GM19397 (cell line): Measurements from ENCODE around the gene KIF13A.

Experiments
- ATAC-seq: cut with Tn5 transposase; IDR thresholded peaks from one replicate; pipeline ENCODE4 v1.9.1; 2021; ENCODE audit warnings: mild to moderate bottlenecking, moderate library complexity; ENCODE audit not compliant: unreplicated experiment

The KIF13A gene

GRCh38 chr6:17730078-17730704, 257.2 kb downstream of the KIF13A start:
- no peak for ATAC-seq

GRCh38 chr6:17729223-17730077, 258.0 kb downstream of the KIF13A start:
- ATAC-seq: no peak

GRCh38 chr6:17728551-17729222, 258.7 kb downstream of the KIF13A start:
- ATAC-seq: no peak

DNA sequence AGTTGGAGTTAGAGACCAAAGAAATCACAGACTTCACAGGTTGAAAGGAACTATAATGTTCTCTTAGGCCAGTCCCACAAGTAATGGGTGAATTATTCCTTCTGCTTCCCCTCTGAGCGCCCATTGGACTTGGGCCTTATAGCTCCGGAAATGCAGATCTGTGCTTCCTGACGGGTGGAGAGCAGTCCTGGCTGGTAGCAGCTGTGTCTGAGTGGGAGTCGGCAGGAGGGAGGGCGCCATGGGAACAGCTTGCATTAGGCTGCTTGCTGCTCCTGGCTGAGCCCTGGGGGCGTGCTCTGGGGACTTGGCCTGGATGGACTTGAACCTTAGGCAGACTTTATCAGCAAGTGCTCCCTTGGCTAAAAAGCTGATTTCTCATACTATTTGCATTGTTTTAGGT, 262.4 kb downstream of the KIF13A start:
- ATAC-seq: no peak

GRCh38 chr6:17724341-17724740, 263.1 kb downstream of the KIF13A start:
- no peak for ATAC-seq

- ATAC-seq: no peak
These were observed 265.8 kb downstream of the KIF13A start for GRCh38 chr6:17721671-17722070.

DNA sequence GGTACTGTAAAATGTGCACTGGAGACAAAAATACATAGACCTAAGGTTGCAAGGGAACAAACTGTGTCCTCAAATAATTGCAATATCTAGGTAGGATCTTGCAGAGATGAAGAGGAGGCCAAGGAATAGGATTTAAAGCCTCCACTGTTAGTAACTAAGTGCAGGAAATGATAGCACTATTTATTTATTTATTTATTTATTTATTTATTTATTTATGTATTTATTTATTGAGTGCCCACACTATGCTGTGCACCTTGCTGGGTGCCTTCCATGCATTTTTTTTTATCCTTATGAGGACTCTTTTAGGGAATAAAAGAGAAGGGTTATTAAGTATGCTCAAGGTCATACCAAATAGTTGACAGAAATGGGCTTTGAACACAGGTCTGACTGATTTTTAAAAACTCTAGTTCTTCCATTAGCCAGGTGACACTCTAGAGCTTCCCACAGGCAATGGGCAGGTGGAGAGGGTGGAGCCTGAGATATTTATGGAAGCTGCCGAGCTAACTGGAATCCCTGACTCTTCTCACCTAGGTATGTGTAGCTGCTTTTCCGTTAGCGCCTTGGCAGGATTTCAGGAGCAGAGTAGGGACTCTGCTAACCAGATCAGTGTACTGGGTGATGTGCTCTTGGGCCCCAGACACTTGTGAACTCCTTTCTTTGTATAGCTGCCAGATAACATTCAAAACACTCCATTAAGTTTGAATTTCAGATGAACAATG, 268.0 kb downstream of the KIF13A start:
- ATAC-seq: no peak

GRCh38 chr6:17716221-17716620, 271.2 kb downstream of the KIF13A start:
- no peak for ATAC-seq

DNA sequence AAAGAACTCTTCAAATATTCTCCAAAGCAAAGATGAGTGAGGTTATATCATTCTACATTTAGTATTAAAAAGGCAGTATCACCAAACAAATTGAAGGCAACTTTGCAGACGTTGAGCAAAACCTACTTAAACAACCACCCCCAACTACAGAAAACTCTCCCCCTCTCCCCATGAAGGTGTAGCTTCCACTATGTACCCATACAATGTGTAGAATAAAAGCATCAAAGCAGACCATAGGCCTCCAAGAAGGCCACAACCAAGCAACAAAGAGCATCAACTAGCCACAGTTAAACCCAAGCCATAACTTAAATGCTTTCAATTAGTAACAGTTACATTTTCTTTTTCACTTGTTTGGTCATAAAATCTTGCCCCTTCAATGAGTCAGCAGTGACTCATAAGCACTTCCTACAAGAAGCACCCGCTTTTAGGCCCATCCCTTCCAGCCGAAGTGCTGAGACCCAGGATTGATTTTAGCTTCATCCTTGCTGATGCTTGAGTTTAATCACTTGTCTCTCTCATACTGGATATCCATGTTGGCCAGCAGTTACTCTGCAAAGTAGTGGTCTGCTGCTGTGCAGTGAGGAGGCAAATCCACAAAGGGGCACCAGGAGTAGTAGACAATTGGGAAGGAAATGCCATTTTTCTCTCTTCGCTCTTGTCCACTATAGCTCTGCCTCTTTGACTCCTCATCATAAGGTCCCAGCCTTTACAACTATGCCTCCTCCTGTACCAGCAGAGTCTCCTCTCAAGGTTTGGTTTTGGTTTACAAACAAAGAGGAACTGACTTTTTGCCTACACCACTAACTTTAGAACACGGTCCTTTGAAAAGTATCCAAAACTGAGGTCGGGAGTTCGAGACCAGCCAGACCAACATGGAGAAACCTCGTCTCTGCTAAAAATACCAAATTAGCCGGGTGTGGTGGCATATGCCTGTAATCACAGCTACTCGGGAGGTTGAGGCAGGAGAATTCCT, 272.3 kb downstream of the KIF13A start:
- peak; percentile 65 for ATAC-seq

GRCh38 chr6:17714177-17714576, 273.3 kb downstream of the KIF13A start:
- no peak for ATAC-seq

DNA sequence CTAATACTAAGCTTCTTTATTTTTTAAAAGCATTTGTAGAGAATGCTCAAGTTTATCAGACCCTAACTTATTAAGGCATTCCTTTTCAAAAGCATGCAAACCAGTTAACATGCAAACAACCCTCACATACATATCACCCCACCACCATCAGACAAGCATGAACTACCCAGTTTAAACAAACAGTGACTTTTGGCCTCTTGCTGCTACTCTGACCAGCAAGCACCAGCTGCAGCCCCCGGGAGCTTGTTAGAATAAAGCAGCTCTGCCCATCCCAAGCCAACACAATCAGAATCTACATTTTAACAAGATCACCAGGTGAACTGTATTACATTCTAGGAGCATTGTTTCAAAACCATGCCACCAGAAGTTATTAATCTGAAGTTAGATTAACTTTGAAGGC, 274.9 kb downstream of the KIF13A start:
- no peak for ATAC-seq

DNA sequence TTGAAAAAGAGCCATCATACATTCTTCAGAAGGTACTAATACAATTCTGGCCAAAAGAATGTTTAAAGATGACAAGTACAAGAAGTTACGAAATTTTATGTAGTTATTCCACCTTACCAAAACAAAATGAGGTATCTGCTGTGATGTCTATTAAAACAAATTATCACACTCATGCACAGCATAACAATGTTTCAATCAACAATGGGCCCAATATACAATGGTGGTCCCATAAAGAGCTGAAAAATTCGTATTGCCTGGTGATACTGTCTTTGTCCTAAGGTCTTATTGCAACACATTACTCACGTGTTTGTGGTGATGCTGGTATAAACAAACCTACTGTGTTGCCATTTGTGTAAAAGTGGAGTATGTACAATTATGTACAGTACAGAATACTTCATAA, 277.1 kb downstream of the KIF13A start:
- no peak for ATAC-seq

GRCh38 chr6:17709476-17709875, 278.0 kb downstream of the KIF13A start:
- no peak for ATAC-seq
